Spleen (tissue), 11 donors: ENCODE results near the gene CEP164. TPM values are rescaled to one million over a fixed set of nuclear protein-coding genes. Genes with fewer than 3 reads are reported as not detected.

ENCODE experiments used
- DNase-seq: peaks from one replicate; pipeline ENCODE4 v3.0.0-alpha.2; 2020
- H3K27ac ChIP-seq, 8 donors: fragments of 200-600 bp; sonication (generic) in 7 of 8; 1 replicate in 4 of 8; 2 replicates in 4 of 8; pipeline versions ENCODE4 v1.5.0 to v1.8.0; 2016 to 2021; ENCODE audit warnings: inconsistent platforms in 4 of 8, mild to moderate bottlenecking in 4 of 8, moderate library complexity in 1 of 8
- H3K27me3 ChIP-seq, 7 donors: fragments of 200-600 bp; sonication (generic) in 6 of 7; replicated peaks in 1 of 7; 1 replicate in 4 of 7; 2 replicates in 3 of 7; pipeline versions ENCODE4 v1.5.0 to v1.8.0; 2016 to 2021; ENCODE audit warnings: inconsistent platforms in 3 of 7, mild to moderate bottlenecking in 1 of 7
- H3K36me3 ChIP-seq, 6 donors: fragments of 200-600 bp; sonication (generic) in 5 of 6; 1 replicate in 4 of 6; 2 replicates in 2 of 6; pipeline versions ENCODE4 v1.5.0 to v1.8.0; 2016 to 2021; ENCODE audit warnings: inconsistent platforms in 2 of 6
- H3K4me1 ChIP-seq, 6 donors: fragments of 200-600 bp; sonication (generic) in 5 of 6; 1 replicate in 3 of 6; 2 replicates in 3 of 6; pipeline versions ENCODE4 v1.5.0 to v1.8.0; 2016 to 2021; ENCODE audit warnings: inconsistent platforms in 3 of 6
- H3K4me3 ChIP-seq, 8 donors: fragments of 200-600 bp; sonication (generic) in 7 of 8; 1 replicate in 4 of 8; 2 replicates in 4 of 8; pipeline versions ENCODE4 v1.5.0 to v1.8.0; 2016 to 2021; ENCODE audit warnings: inconsistent platforms in 4 of 8, mild to moderate bottlenecking in 4 of 8, moderate library complexity in 2 of 8
- H3K9me3 ChIP-seq, 8 donors: fragments of 200-600 bp; sonication (generic) in 7 of 8; 1 replicate in 4 of 8; 2 replicates in 4 of 8; pipeline versions ENCODE4 v1.5.0 to v1.8.0; 2016 to 2021; ENCODE audit warnings: inconsistent platforms in 4 of 8
- POLR2A ChIP-seq, 3 donors: fragments of 450-650 bp; IDR thresholded peaks; one replicate each; pipeline ENCODE4 v1.5.1; 2017; ENCODE audit warnings: antibody characterized with exemption in 3 of 3, mild to moderate bottlenecking in 1 of 3
- POLR2AphosphoS5 ChIP-seq, 3 donors: sonication (generic); formaldehyde crosslinking; IDR thresholded peaks; one replicate each; pipeline ENCODE4 v1.5.1; 2017; ENCODE audit warnings: antibody characterized with exemption in 3 of 3
- WGBS, 5 donors: extraction: QIAGEN DNeasy Blood & Tissue Kit in 3 of 5; methylation state at CpG; one replicate each; pipeline versions ENCODE4 v1.1.5 to v1.1.7; 2013 to 2018; 5-methylcytosine and 5-hydroxymethylcytosine counted together
- intact Hi-C: fragments of 100-400 bp; cut with DNase I; formaldehyde crosslinking; loops from one replicate; pipeline ENCODE4 v1.15.0; 2023; ENCODE audit warnings: low total_unique reads
- polyA plus RNA-seq, 3 donors: library from polyadenylated mRNA; stranded (reverse); fragments of 200-250 nt; gene quantifications; one replicate each; pipeline ENCODE4 v1.2.1, GENCODE V29; 2013
- total RNA-seq, 7 donors: library from RNA; depleted of rRNA in 3 of 7; stranded (reverse); fragments of >200 nt in 3 of 7; fragmentation: NEBNext Ultra II Directional in 4 of 7; extraction: Animal tissue kit (Norgen Biotek cat#: 25700) in 4 of 7; gene quantifications; one replicate each; pipeline versions ENCODE4 v1.1.0 to v1.2.1, GENCODE V29; 2016 to 2021
- TF ChIP-seq, protein P1 (sequence below), 11 experiments: fragments of 200-600 bp in 7 of 11; fragments of 450-650 bp in 4 of 11; sonication (generic) in 4 of 11; IDR thresholded peaks in 8 of 11; conservative IDR thresholded peaks in 3 of 11; 1 replicate in 7 of 11; 2 replicates in 4 of 11; pipeline versions ENCODE4 v1.4.0 to v1.8.0; 2016 to 2021; ENCODE audit warnings: antibody characterized with exemption in 11 of 11, inconsistent platforms in 4 of 11, mild to moderate bottlenecking in 1 of 11
- donor health status: healthy with polysubstance abuse.
- donor health status: DM: no; HTN: no; CAD: no; lungs with moderate emphysema.
- donor health status: DM: no; HTN: no; CAD: no.
- donor health status: Bipolar disorder and iron deficiency.
- donor health status: healthy.
- donor health status: DM: no; HTN: no; CAD: no.
- donor health status: DM: yes; HTN: yes; CAD: no.

CEP164 gene
- total and polyA plus RNA-seq, 10 donors: 6.6 to 48.3 (median 27.5) TPM

DNA sequence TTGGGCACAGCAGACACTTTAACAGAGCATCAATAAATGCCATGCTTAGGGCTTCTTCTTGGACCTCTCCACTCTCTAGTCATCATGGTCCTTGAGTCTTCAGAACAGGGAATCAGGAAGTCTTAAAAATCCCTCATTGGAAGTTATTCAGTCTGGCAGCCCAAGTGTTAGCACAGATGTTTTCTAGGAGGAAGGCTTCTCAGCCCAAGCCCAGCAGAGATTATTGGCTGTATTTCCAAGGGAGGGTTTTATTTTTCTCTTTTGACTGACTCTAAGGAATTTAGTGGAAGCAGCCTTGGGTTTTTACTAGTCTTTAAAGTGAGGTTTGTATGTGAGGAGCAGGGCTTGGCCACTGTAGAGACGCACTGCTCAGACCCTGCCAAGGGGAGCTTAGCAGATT, 41.9 kb downstream of the CEP164 start:
- no peak for TF ChIP-seq POLR2A (IDR thresholded peaks at IDR 0.05)
- TF ChIP-seq, protein P1, sequence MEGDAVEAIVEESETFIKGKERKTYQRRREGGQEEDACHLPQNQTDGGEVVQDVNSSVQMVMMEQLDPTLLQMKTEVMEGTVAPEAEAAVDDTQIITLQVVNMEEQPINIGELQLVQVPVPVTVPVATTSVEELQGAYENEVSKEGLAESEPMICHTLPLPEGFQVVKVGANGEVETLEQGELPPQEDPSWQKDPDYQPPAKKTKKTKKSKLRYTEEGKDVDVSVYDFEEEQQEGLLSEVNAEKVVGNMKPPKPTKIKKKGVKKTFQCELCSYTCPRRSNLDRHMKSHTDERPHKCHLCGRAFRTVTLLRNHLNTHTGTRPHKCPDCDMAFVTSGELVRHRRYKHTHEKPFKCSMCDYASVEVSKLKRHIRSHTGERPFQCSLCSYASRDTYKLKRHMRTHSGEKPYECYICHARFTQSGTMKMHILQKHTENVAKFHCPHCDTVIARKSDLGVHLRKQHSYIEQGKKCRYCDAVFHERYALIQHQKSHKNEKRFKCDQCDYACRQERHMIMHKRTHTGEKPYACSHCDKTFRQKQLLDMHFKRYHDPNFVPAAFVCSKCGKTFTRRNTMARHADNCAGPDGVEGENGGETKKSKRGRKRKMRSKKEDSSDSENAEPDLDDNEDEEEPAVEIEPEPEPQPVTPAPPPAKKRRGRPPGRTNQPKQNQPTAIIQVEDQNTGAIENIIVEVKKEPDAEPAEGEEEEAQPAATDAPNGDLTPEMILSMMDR (IDR thresholded peaks at IDR 0.05 in 8 of 11, conservative IDR thresholded peaks at IDR 0.05 in 3 of 11): no peak
- no peak for TF ChIP-seq POLR2AphosphoS5 (IDR thresholded peaks at IDR 0.05)
- Histone ChIP-seq H3K9me3 (no peaks in the 10 kb centered on the region), H3K27me3 (no peaks in the 10 kb centered on the region), H3K4me1 (no peaks in the 10 kb centered on the region), H3K27ac (no peak overlapping the region), H3K36me3 (peaks cover 2 to 100% (median 59%) of the 10 kb centered on the region in 6 donors), H3K4me3 (no peak overlapping the region)
- intact Hi-C loops: no loop called here
- WGBS, 5 donors: 82 to 100% (median 91%) methylated on average over 1 of the region's 1 CpG
- DNase-seq: no peak

DNA sequence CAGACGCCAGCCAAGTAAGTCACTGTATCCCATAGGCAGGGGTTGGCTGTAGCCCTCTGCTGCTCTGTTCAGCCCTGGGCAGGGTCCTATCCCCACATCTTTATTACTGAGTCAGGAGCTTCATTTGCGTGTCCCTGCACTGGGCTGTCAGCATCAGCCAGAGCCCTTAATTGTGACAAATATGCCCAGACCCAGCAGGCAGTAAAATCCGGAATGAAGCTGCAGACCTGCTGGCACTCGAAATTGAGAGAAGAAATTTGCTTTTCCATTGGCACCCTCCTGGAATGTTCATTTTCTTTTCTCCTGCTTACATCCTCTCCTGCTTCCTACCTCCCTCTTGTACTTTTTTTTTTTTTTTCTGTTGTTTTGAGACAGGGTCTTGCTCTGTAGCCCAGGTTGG, 43.8 kb downstream of the CEP164 start:
- intact Hi-C loops: no loop called here
- Histone ChIP-seq H3K27ac (no peak overlapping the region), H3K4me1 (no peaks in the 10 kb centered on the region), H3K27me3 (no peaks in the 10 kb centered on the region), H3K4me3 (no peak overlapping the region), H3K9me3 (no peaks in the 10 kb centered on the region), H3K36me3 (peaks cover 2 to 100% (median 64%) of the 10 kb centered on the region in 6 donors)
- DNase-seq: no peak
- TF ChIP-seq POLR2A (IDR thresholded peaks at IDR 0.05) (no peak), POLR2AphosphoS5 (IDR thresholded peaks at IDR 0.05) (no peak)
- TF ChIP-seq, protein P1 (IDR thresholded peaks at IDR 0.05 in 8 of 11, conservative IDR thresholded peaks at IDR 0.05 in 3 of 11): no peak
- WGBS, 5 donors: 92 to 97% (median 94%) methylated on average over 4 of the region's 4 CpGs

DNA sequence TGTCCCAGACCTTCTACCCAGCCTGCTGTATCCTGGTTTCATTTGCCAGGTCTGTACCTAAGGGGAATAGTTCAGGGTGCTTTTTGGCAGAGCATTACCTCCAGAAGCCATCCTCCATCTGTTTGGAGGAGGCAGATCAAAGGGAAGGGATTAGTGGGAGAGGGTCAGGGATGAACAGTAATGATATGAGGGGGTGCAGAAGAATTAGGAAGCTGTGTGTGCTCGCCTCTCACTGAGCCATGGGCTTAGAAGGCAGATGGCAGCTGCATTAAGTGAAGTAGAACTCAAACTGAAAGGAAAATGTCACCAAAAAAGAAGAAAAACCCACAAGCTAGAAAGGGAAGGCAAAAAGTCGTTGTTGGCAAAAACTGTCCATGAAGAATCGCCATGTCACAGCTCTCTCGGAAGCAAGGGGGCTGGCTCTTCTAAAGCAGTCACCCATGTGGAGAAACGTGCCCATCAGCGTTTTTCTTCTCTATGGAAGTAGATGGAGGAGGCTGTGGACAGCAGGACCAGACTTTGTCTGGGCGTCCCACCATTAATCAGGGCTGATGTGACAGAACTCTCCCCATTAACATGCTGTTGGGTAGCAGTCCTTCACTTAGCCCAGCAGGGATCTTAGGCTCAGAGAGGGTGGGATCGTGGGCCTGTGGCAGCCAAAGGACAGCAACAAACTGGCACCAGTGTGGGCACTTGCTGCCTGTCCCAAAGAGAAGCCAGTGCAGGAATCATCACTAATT, 46.8 kb downstream of the CEP164 start:
- Histone ChIP-seq H3K36me3 (peaks cover 0 to 100% (median 59%) of the 10 kb centered on the region in 6 donors), H3K4me1 (no peaks in the 10 kb centered on the region), H3K9me3 (no peaks in the 10 kb centered on the region), H3K4me3 (no peak overlapping the region), H3K27me3 (no peaks in the 10 kb centered on the region), H3K27ac (no peak overlapping the region)
- TF ChIP-seq POLR2A (IDR thresholded peaks at IDR 0.05): no peak
- TF ChIP-seq, protein P1 (IDR thresholded peaks at IDR 0.05 in 8 of 11, conservative IDR thresholded peaks at IDR 0.05 in 3 of 11): no peak
- DNase-seq: no peak
- 86 to 97% (median 92%) methylated on average over 8 of the region's 8 CpGs for WGBS, 5 donors
- intact Hi-C loops: no loop called here

DNA sequence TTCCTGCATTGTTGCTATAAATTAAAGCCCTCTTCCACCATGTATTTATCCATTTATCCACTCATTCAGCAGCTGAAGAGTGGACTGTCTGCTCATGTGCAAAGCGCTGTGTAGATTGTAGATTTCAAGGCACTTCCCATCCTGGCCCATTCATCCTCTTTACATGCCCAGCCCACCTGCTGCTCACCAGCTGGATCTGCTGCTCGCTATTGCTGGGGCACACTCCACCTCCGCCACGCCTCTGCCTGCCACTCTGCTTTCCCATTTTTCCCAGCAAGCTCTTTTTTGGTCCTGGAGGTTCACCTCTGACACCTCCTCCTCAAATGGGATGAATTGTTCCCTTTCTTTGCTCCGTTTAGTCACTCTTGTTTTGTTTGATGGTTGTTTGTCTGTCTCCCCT, 48.3 kb downstream of the CEP164 start:
- Histone ChIP-seq H3K27me3 (no peaks in the 10 kb centered on the region), H3K27ac (no peak overlapping the region), H3K9me3 (no peaks in the 10 kb centered on the region), H3K36me3 (peaks cover 0 to 100% (median 67%) of the 10 kb centered on the region in 6 donors), H3K4me3 (no peak overlapping the region), H3K4me1 (no peaks in the 10 kb centered on the region)
- intact Hi-C loops: no loop called here
- no peak for DNase-seq
- WGBS, 5 donors: 93 to 96% (median 95%) methylated on average over 5 of the region's 5 CpGs
- TF ChIP-seq, protein P1 (IDR thresholded peaks at IDR 0.05 in 8 of 11, conservative IDR thresholded peaks at IDR 0.05 in 3 of 11): no peak
- no peak for TF ChIP-seq POLR2AphosphoS5 (IDR thresholded peaks at IDR 0.05)
- TF ChIP-seq POLR2A (IDR thresholded peaks at IDR 0.05): no peak
